SK-N-SH (cell line): Measurements from ENCODE around the gene KIAA0232. TPM values are rescaled to one million over a fixed set of nuclear protein-coding genes. Genes with fewer than 3 reads are reported as not detected.

Source experiments
- CTCF ChIA-PET: fragments of 300-600, 350-600 bp; formaldehyde crosslinking; extraction: SDS; loops from one replicate; lab custom pipeline; 2021; lab: Yijun Ruan, JAX
- POLR2A ChIA-PET: fragments of 350-600 bp; sonication (Branson Sonifier 250); formaldehyde crosslinking; extraction: SDS; loops from one replicate; lab custom pipeline; 2020; ENCODE audit warnings: antibody characterized with exemption, inconsistent platforms; lab: Yijun Ruan, JAX
- DNase-seq: peaks from one replicate; pipeline ENCODE4 v3.0.0; 2012
- H2AFZ ChIP-seq: fragments of 200-600 bp; sonication (generic); 2 replicates; pipeline ENCODE4 v1.8.1; 2016; ENCODE audit warnings: antibody characterized with exemption, mild to moderate bottlenecking, low read depth
- H3F3A ChIP-seq: fragments of 200-600 bp; sonication (generic); replicated peaks from 2 replicates; pipeline ENCODE3; 2016; ENCODE audit warnings: antibody characterized with exemption, mild to moderate bottlenecking; ENCODE audit not compliant: insufficient read depth
- H3K27ac ChIP-seq, 2 experiments: fragments of 200-500 bp in 1 of 2; fragments of 200-600 bp in 1 of 2; sonication (Bioruptor generic) in 1 of 2; sonication (generic), shearing (Covaris generic) in 1 of 2; 2 replicates each; pipeline versions ENCODE4 v1.5.1 to v1.6.1; 2014 to 2016; ENCODE audit warnings: low read depth in 2 of 2, inconsistent platforms in 1 of 2, low read length in 1 of 2, mild to moderate bottlenecking in 1 of 2, mixed read lengths in 1 of 2
- H3K27me3 ChIP-seq: fragments of 200-600 bp; sonication (generic), shearing (Covaris generic); 2 replicates; pipeline ENCODE4 v1.6.1; 2016; ENCODE audit warnings: mixed run types; ENCODE audit not compliant: insufficient read depth
- H3K36me3 ChIP-seq, 2 experiments: fragments of 200-500 bp in 1 of 2; fragments of 200-600 bp in 1 of 2; sonication (Bioruptor generic) in 1 of 2; sonication (generic) in 1 of 2; replicated peaks in 1 of 2; 2 replicates each; pipeline versions ENCODE3 to v1.5.1; 2014 to 2016; ENCODE audit warnings: low read length in 1 of 2, mild to moderate bottlenecking in 1 of 2; ENCODE audit not compliant: insufficient read depth in 2 of 2, control insufficient read depth in 1 of 2
- H3K4me1 ChIP-seq, 2 experiments: fragments of 200-500 bp in 1 of 2; fragments of 200-600 bp in 1 of 2; sonication (Bioruptor generic) in 1 of 2; sonication (generic), shearing (Covaris generic) in 1 of 2; 2 replicates each; pipeline versions ENCODE4 v1.5.1 to v1.6.1; 2014 to 2016; ENCODE audit warnings: low read depth in 1 of 2, low read length in 1 of 2, mixed run types in 1 of 2; ENCODE audit not compliant: insufficient read depth in 2 of 2, control insufficient read depth in 1 of 2
- H3K4me2 ChIP-seq: fragments of 200-600 bp; sonication (generic), shearing (Covaris generic); 2 replicates; pipeline ENCODE4 v1.6.1; 2017; ENCODE audit warnings: mixed run types
- H3K4me3 ChIP-seq, 2 experiments: fragments of 200-500 bp in 1 of 2; fragments of 200-600 bp in 1 of 2; sonication (Bioruptor generic) in 1 of 2; sonication (generic), shearing (Covaris generic) in 1 of 2; 2 replicates each; pipeline versions ENCODE4 v1.5.1 to v1.8.1; 2014 to 2016; ENCODE audit warnings: low read depth in 2 of 2, inconsistent platforms in 1 of 2, low read length in 1 of 2, mild to moderate bottlenecking in 1 of 2, mixed read lengths in 1 of 2, moderate library complexity in 1 of 2
- H3K79me2 ChIP-seq: fragments of 200-600 bp; sonication (generic); 2 replicates; pipeline ENCODE4 v1.8.1; 2017; ENCODE audit warnings: mild to moderate bottlenecking; ENCODE audit not compliant: insufficient read depth
- H3K9ac ChIP-seq: fragments of 200-600 bp; sonication (generic); 2 replicates; pipeline ENCODE4 v1.6.1; 2017; ENCODE audit warnings: mixed run types
- H3K9me2 ChIP-seq: fragments of 200-600 bp; sonication (generic); 2 replicates; pipeline ENCODE4 v1.6.1; 2017; ENCODE audit warnings: mixed run types
- H3K9me3 ChIP-seq: fragments of 200-600 bp; sonication (generic); 2 replicates; pipeline ENCODE4 v1.6.1; 2017; ENCODE audit warnings: mixed run types, mild to moderate bottlenecking, moderate library complexity
- H4K20me1 ChIP-seq: fragments of 200-600 bp; sonication (generic); 2 replicates; pipeline ENCODE4 v1.6.1; 2017; ENCODE audit warnings: mild to moderate bottlenecking, mixed run types; ENCODE audit not compliant: insufficient read depth
- ELF1 ChIP-seq: IDR thresholded peaks from 2 replicates; pipeline ENCODE4 v1.4.0; 2012
- EP300 ChIP-seq, 2 experiments: IDR thresholded peaks; 2 replicates each; pipeline versions ENCODE4 v1.4.0 to v1.6.1; 2012; ENCODE audit warnings: borderline replicate concordance in 1 of 2, low read depth in 1 of 2, low read length in 1 of 2
- GABPA ChIP-seq: IDR thresholded peaks from 2 replicates; pipeline ENCODE4 v1.4.0; 2012; ENCODE audit warnings: low read depth, mild to moderate bottlenecking
- GATA2 ChIP-seq: sonication (generic); formaldehyde crosslinking; IDR thresholded peaks from 2 replicates; pipeline ENCODE4 v1.5.0; 2020; ENCODE audit warnings: mild to moderate bottlenecking, missing genetic modification reagents
- MEF2A ChIP-seq: IDR thresholded peaks from 2 replicates; pipeline ENCODE4 v1.4.0; 2012; ENCODE audit warnings: low read depth, borderline replicate concordance
- POLR2AphosphoS5 ChIP-seq: IDR thresholded peaks from 2 replicates; pipeline ENCODE4 v1.6.1; 2012; ENCODE audit warnings: low read depth, low read length
- RAD21 ChIP-seq: IDR thresholded peaks from 2 replicates; pipeline ENCODE4 v1.6.1; 2012; ENCODE audit warnings: mild to moderate bottlenecking, low read length
- RFX5 ChIP-seq: IDR thresholded peaks from 2 replicates; pipeline ENCODE4 v1.6.1; 2012; ENCODE audit warnings: mild to moderate bottlenecking, improper control_type of control experiment, low read length
- RXRA ChIP-seq: IDR thresholded peaks from 2 replicates; pipeline ENCODE4 v1.4.0; 2012; ENCODE audit warnings: low read depth, mild to moderate bottlenecking, borderline replicate concordance
- USF2 ChIP-seq: fragments of 150-350 bp; IDR thresholded peaks from 2 replicates; pipeline ENCODE4 v1.6.1; 2017; ENCODE audit warnings: antibody characterized with exemption, low read length, low read depth, borderline replicate concordance
- YY1 ChIP-seq: IDR thresholded peaks from 2 replicates; pipeline ENCODE4 v1.4.0; 2012; ENCODE audit warnings: low read depth, mild to moderate bottlenecking
- ZBTB33 ChIP-seq: IDR thresholded peaks from 2 replicates; pipeline ENCODE4 v1.4.0; 2012; ENCODE audit warnings: low read depth, borderline replicate concordance
- WGBS: methylation state at CpG from one replicate; pipeline ENCODE4 v1.1.6; 2017; ENCODE audit warnings: low lambda C conversion rate; 5-methylcytosine and 5-hydroxymethylcytosine counted together
- polyA plus RNA-seq, 3 experiments: library from polyadenylated mRNA; depleted of rRNA; stranded (reverse); fragments of >200 nt; gene quantifications; 2 replicates each; pipeline ENCODE4 v1.2.3, GENCODE V29; 2012
- TF ChIP-seq, protein P1 (sequence below): IDR thresholded peaks from 2 replicates; pipeline ENCODE4 v1.6.1; 2012; ENCODE audit warnings: mild to moderate bottlenecking, low read depth, low read length, moderate library complexity

Gene KIAA0232
- polyA plus RNA-seq, 1 of the 3 experiments (the other 2 are of a cell fraction): 5.7 TPM

DNA sequence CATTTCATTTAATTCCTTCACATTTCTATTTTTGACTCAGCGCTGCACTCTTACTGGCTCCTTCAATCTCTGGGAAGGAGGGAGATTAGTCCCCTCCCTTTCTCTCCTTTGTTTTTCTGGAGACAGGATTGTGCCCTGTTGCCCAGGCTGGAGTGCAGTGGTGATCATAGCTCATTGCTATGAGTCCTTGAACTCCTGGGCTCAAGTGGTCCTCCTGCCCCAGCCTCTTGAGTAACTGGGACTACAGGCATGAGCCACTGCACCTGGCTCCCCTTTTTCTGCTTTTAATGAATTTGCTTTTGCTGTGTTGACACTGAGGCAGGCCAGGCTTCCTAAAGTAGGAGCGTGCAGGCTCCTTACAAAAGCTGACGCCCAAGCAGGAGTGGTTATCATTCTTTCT, 137.6 kb downstream of the KIAA0232 start:
- H2AFZ ChIP-seq: no peak overlapping the region
- H3K9me3 ChIP-seq: no peaks in the 10 kb centered on the region
- no peaks in the 10 kb centered on the region for H3K27me3 ChIP-seq
- H3K27ac ChIP-seq: no peak overlapping the region
- H3F3A ChIP-seq: no peaks in the 10 kb centered on the region
- H4K20me1 ChIP-seq: peaks cover 7% of the 10 kb centered on the region; the same call in 1 of the 2 replicates
- no peaks in the 10 kb centered on the region for H3K9me2 ChIP-seq
- peaks cover 12 to 26% of the 10 kb centered on the region in 2 experiments; a peak in 2 of 4 replicates for H3K4me1 ChIP-seq
- H3K4me3 ChIP-seq: no peak overlapping the region
- H3K36me3 ChIP-seq: peaks cover 0 to 10% of the 10 kb centered on the region in 2 experiments
- ChIA-PET CTCF (interaction anchor here (0.9 to 1.5 kb wide), 4 partner anchors 10 to 151 kb away, joined by 3 to 4 read pairs (median 4); no protein-coding TSS in a partner anchor), POLR2A (interaction anchor here (0.6 kb wide), 1 partner anchor 184 kb away, joined by 3 read pairs; no protein-coding TSS in a partner anchor)
- no peak for DNase-seq
- TF ChIP-seq POLR2AphosphoS5 (no peak), EP300 (IDR thresholded peaks at IDR 0.05; ENCODE audit: borderline replicate concordance in 1 of 2, low read depth in 1 of 2, low read length in 1 of 2) (no peak), YY1 (no peak), ZBTB33 (no peak), GABPA (no peak), RFX5 (no peak), RAD21 (no peak), MEF2A (no peak), ELF1 (no peak), RXRA (no peak), USF2 (no peak), GATA2 (CRISPR knock-in tag) (no peak)
- TF ChIP-seq, protein P1, sequence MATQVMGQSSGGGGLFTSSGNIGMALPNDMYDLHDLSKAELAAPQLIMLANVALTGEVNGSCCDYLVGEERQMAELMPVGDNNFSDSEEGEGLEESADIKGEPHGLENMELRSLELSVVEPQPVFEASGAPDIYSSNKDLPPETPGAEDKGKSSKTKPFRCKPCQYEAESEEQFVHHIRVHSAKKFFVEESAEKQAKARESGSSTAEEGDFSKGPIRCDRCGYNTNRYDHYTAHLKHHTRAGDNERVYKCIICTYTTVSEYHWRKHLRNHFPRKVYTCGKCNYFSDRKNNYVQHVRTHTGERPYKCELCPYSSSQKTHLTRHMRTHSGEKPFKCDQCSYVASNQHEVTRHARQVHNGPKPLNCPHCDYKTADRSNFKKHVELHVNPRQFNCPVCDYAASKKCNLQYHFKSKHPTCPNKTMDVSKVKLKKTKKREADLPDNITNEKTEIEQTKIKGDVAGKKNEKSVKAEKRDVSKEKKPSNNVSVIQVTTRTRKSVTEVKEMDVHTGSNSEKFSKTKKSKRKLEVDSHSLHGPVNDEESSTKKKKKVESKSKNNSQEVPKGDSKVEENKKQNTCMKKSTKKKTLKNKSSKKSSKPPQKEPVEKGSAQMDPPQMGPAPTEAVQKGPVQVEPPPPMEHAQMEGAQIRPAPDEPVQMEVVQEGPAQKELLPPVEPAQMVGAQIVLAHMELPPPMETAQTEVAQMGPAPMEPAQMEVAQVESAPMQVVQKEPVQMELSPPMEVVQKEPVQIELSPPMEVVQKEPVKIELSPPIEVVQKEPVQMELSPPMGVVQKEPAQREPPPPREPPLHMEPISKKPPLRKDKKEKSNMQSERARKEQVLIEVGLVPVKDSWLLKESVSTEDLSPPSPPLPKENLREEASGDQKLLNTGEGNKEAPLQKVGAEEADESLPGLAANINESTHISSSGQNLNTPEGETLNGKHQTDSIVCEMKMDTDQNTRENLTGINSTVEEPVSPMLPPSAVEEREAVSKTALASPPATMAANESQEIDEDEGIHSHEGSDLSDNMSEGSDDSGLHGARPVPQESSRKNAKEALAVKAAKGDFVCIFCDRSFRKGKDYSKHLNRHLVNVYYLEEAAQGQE: no peak
- WGBS: 50% methylated on average over 2 of the region's 3 CpGs
- H3K79me2 ChIP-seq: 0 out of 2 replicates have a peak, but pooled peaks cover 7% of the 10 kb centered on the region
- no peak overlapping the region for H3K9ac ChIP-seq
- no peak overlapping the region for H3K4me2 ChIP-seq
